HG03280 (cell line): ENCODE results near the gene GOSR2.

Experiments used
- ATAC-seq: cut with Tn5 transposase; IDR thresholded peaks from one replicate; pipeline ENCODE4 v1.9.1; 2021; ENCODE audit warnings: mild to moderate bottlenecking, moderate library complexity; ENCODE audit not compliant: unreplicated experiment

GOSR2 gene

DNA sequence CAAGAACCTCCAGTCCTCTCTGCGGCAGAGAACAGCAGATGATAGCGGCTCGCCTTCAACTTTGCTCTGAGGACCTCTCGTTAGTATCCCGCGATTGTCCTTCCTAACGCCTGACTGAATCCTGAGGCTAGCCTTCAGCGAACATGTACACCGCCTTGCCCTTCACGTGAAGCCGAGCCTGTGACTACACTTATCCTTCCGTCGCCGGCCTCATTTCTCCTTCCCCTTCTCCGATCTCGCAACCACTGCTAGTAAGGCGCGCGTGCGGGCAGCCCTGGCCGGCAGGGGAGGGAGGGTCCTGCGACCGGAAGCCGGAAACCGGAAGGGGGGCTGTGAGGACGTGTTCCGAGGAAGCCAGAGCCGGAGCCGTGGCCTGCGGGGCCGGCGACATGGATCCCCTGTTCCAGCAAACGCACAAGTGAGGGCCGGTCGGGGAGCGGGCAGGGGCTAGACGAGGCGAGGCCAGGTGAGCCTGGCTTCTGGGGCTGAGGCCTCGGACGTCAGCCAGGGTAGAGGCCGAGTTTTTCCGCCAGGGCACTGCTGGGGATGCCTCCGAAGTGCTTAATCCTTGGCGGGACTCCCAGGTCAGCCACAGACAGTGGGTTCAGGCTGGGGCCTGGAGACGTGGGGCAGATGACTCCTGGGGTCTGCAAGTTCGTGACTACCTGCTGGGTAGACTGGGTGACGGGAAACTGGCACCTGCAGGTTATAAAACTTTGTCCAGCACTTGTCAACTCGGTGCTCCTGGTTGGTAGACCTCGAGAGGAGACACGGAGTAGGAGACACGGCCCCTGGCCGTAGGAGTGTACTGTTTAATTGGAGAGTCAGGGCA is at the start of gene GOSR2:
Gene GOSR2 (plus strand): TSS at position 357 of the 832 bp plus-strand sequence. CDS start 33 bp downstream, at position 390.
- peak; percentile 94 for ATAC-seq

- no peak for ATAC-seq
These were observed 48.9 kb upstream of the GOSR2 start for GRCh38 chr17:46873941-46874645.

- no peak for ATAC-seq
These were observed 48.1 kb upstream of the GOSR2 start for GRCh38 chr17:46874906-46875305.

GRCh38 chr17:46875849-46876352 is 47.1 kb upstream of the GOSR2 start:
- ATAC-seq, result no peak

- no peak for ATAC-seq
These were observed 46.5 kb upstream of the GOSR2 start for GRCh38 chr17:46876353-46876887.

DNA sequence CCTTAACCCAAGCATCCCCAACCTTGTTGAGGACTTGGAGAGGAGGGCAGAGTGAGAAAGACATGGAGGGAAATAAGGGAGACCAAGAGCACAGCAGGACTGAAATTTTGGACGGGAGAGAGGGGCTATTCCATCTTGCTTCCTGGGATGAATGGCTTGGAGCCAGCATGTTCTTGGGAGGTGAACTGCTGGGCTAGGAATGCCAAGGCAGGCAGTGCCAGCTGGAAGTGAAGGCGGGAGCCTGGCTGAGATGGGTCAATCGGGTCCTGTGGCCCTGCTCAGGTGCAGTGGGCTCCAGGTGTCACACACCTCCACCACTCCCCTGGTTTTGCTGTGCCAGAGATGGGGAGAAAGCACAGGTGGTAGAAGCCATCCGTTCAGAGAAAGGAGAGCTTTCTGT is 46.0 kb upstream of the GOSR2 start:
- ATAC-seq, result no peak

- ATAC-seq, result no peak
These were observed 45.5 kb upstream of the GOSR2 start for GRCh38 chr17:46877466-46877865.

DNA sequence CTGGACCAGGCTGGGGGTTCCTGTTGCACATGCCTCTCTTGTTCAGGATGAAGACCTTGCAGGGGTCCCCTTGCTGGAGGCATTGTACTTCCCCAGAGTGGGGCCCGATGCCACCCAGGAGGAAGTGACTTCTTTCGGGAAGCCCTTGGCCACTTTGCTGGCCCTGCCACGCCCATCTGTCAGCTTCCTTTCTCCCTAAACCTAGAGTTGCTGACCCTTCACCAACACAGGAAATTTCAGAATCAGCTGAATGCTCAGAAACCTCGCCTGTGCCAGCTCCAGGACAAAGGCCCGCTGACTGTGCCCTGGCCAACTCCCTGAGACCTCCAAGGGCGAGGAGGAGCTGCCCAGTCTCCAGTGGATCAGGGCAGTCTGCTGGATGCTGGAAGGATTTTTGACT is 44.9 kb upstream of the GOSR2 start:
- no peak for ATAC-seq

- no peak for ATAC-seq
These were observed 43.9 kb upstream of the GOSR2 start for GRCh38 chr17:46879101-46879500.

GRCh38 chr17:46881015-46881414 is 41.9 kb upstream of the GOSR2 start:
- no peak for ATAC-seq

DNA sequence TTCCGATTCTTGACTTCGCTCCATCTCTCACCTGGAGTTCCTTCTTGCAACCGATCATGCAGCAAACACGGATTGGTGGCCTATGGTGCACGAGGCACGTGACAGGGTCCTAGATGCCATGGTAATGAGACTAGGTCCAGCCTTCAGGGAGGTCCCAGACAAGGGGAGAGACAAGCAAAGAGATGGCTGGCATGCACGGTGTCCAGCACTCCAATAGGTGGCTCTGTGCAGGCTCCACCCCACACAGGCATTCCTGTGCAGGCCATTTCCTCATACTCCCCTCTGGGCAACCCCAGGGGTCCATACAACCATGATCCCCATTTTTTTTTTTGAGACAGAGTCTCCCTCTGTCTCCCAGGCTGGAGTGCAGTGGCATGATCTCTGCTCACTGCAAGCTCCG is 40.3 kb upstream of the GOSR2 start:
- no peak for ATAC-seq

GRCh38 chr17:46883871-46884520 is 39.0 kb upstream of the GOSR2 start:
- no peak for ATAC-seq

DNA sequence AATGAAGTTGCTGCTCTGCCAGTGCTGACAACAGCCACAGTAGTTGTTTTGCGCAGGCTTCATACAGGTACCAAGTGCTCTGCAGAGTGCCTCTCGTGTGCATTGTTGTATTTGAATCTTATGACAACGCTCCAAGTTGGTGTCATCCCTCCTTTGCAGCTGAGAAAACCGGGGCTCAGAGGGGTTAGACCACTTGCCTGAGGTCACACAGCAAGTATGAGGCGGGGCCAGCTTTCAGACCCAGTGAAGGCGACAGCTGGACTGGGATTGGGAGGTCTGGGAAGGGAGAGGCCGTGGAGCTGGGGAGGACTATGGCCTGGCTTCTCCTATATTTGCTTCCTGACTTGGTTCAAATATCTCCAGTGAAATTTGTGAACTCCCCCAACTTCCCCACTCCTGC is 38.4 kb upstream of the GOSR2 start:
- no peak for ATAC-seq

DNA sequence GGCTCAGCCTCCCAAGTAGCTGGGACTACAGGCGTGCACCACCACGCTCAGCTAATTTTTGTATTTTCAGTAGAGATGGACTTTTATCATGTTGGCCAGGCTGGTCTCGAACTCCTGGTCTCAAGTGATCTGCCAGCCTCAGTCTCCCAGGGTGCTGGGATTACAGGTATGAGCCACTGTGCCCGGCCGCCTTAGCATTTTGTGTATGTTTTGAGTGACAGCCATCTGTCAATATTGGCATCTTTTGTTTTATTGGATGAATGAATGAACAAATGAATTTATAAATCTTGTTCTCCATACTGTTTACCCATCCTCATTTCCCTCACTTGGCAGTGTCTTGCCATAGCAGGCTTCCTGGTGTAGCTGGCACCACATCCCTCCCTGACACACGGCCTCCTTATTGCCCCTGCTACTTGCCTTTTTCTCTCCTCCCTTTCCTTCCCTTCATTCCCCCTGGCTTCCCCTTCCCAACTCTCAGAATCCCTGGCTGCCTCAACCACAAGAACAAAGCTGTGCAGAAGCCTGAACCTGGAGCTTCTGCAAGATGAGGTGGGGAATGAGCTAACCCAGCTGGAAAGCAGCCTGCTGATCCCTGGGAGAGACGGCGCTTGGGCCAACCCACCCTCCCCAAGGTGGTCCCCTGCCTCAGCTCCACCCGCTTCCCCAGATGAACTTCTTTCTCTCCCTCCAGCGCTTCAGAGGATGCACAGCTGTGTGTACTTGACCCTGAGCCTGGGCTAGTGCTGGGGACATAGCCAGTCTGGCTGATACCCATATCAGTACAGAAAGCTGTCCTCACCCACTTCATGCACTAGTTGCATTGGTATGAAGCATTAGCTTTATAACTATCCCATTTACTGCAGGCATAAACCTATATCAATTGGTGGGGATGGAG is 37.3 kb upstream of the GOSR2 start:
- no peak for ATAC-seq

- no peak for ATAC-seq
These were observed 36.7 kb upstream of the GOSR2 start for GRCh38 chr17:46886310-46886663.

DNA sequence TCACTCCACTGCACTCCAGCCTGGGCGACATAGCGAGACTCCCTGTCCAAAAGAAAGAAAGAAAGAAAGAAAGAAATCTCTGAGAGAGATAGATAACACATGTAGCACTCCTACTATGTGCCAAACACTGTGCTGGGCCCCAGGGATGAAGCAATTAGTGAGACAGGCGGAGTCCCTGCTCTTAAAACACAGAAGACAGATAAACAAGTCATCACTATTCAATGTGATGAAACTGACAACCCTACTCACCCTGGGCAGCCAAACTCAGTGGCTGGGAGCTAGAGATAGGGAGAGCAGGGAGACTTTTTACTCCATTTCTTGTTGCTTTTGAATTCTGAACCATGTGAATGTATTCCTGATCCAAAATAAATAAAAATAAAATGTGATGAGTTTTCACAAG is 35.2 kb upstream of the GOSR2 start:
- no peak for ATAC-seq

DNA sequence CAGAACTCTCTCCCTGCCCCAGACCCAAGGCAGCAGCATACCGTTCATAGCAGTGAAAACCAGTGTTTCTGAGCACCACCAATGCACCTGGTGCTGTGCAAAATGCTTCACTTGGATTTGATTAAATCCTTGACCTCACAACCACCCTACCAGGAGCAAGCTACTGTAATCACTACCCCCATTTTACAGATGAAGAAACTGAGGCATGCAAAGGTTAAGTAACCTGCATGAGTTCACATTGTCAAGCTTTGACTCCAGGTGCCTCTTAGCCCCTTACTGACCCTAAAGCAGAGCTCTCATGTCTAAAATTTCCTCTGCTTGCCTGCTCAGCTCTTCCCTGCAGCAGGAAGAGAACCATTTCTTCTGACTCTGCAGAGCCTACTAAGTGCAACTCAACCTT is 34.2 kb upstream of the GOSR2 start:
- ATAC-seq, result no peak

- ATAC-seq, result no peak
These were observed 33.4 kb upstream of the GOSR2 start for GRCh38 chr17:46889519-46889918.

DNA sequence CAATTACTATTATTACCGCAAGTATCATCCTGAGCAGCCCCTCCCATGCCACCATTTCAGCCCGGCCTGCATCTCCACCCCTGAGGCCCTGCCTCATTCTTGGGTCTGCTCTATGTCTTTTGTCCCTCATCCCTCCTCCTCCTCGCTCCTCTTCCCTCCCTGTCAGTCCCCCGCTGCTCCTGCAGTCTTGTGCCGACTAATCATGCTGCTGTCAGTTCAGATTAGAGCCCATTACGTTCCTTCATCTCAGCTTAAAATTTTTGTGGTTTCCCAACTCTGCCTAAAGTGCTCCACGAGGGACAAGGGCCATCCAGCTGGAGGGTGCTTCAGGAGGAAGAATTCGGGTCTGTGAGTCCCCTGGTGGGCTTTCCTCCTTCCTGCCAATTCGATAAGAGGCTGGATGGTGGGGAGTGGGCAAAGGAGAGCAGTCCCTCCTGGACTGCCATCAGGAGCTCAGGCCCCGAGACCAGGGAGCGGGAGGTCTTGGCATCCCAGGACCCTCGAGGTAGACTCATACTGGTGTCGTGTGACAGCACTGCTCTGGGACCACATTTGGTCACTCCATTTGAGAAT is 32.9 kb upstream of the GOSR2 start:
- ATAC-seq, result no peak

GRCh38 chr17:46890638-46891037 is 32.3 kb upstream of the GOSR2 start:
- ATAC-seq, result no peak
